Pancreas (tissue), 10 donors: ENCODE results near the gene TRPM1. TPM values are rescaled to one million over a fixed set of nuclear protein-coding genes. Genes with fewer than 3 reads are reported as not detected.

Source experiments
- ATAC-seq, 4 donors: fragments of 200-7000 bp; cut with Tn5 transposase; one replicate each; pipeline versions ENCODE4 v1.8.0 to v1.9.1; 2020; ENCODE audit warnings: mild to moderate bottlenecking in 4 of 4, moderate library complexity in 4 of 4
- DNase-seq, 6 donors: peaks; one replicate each; pipeline ENCODE4 v3.0.0-alpha.2; 2020
- FAIRE-seq: peaks from 2 replicates; lab custom pipeline; 2012; peaks lifted over from hg19 to GRCh38; lab: Jason Lieb, UNC
- H3K27ac ChIP-seq, 4 donors: fragments of 200-600 bp; sonication (generic); 1 replicate in 3 of 4; 2 replicates in 1 of 4; pipeline versions ENCODE4 v1.5.0 to v1.8.0; 2020
- H3K27me3 ChIP-seq, 4 donors: fragments of 200-600 bp; one replicate each; pipeline ENCODE4 v1.8.0; 2021
- H3K36me3 ChIP-seq, 3 donors: fragments of 200-600 bp; sonication (generic) in 1 of 3; one replicate each; pipeline versions ENCODE4 v1.5.0 to v1.8.0; 2020 to 2021
- H3K4me1 ChIP-seq, 3 donors: fragments of 200-600 bp; one replicate each; pipeline ENCODE4 v1.8.0; 2021
- H3K4me3 ChIP-seq, 4 donors: fragments of 200-600 bp; sonication (generic) in 2 of 4; one replicate each; pipeline versions ENCODE4 v1.5.0 to v1.8.0; 2020 to 2021
- H3K9me3 ChIP-seq, 4 donors: fragments of 200-600 bp; one replicate each; pipeline ENCODE4 v1.8.0; 2021
- CTCF ChIP-seq, 4 donors: fragments of 200-600 bp; sonication (generic) in 3 of 4; IDR thresholded peaks; one replicate each; pipeline versions ENCODE4 v1.5.0 to v1.8.0; 2021; ENCODE audit warnings: antibody characterized with exemption in 4 of 4
- WGBS, 2 donors: extraction: QIAGEN DNeasy Blood & Tissue Kit; methylation state at CpG; one replicate each; pipeline ENCODE4 v1.1.7; 2013; 5-methylcytosine and 5-hydroxymethylcytosine counted together
- intact Hi-C, 3 donors: fragments of 100-400 bp; cut with DNase I; formaldehyde crosslinking; loops; one replicate each; pipeline versions ENCODE4 v1.11.1 to v1.14.2; 2022
- polyA plus RNA-seq, 2 donors: library from polyadenylated mRNA; stranded (reverse); fragments of 200-250 nt; gene quantifications; one replicate each; pipeline ENCODE4 v1.2.3, GENCODE V29; 2013
- total RNA-seq, 6 donors: library from RNA; stranded (reverse); fragmentation: NEBNext Ultra II Directional in 4 of 6; extraction: Animal tissue kit (Norgen Biotek cat#: 25700) in 4 of 6; gene quantifications; one replicate each; pipeline versions ENCODE4 v1.2.1 to v1.2.4, GENCODE V29; 2021 to 2023
- donor health status: healthy with polysubstance abuse.
- donor health status: DM: no; HTN: no; CAD: no; lungs with moderate emphysema.
- donor health status: DM: no; HTN: no; CAD: no.
- donor health status: control.
- donor health status: control.
- donor health status: Bipolar disorder and iron deficiency.
- donor health status: DM: yes; HTN: yes; CAD: no.
- donor health status: DM: no; HTN: no; CAD: no.
- donor health status: DM: no; HTN: no; CAD: no.
- donor health status: DM: yes; HTN: yes; CAD: no.

The TRPM1 gene
- total RNA-seq (under 1 TPM in 1 of 6 donors, not detected in 5; 0.04 TPM), polyA plus RNA-seq (not detected)

- intact Hi-C loops = no loop called here
- Histone ChIP-seq H3K4me3 (no peak within 1 kb of the TSS), H3K4me1 (peaks cover 0 to 14% (median 4%) of the 10 kb centered on the region in 3 donors), H3K36me3 (no peaks in the 10 kb centered on the region), H3K27ac (no peak within 1 kb of the TSS), H3K9me3 (no peaks in the 10 kb centered on the region), H3K27me3 (no peaks in the 10 kb centered on the region)
- no peak for TF ChIP-seq CTCF (IDR thresholded peaks at IDR 0.05)
- FAIRE-seq = no peak
- no peak for DNase-seq
- ATAC-seq = no peak
- 84 to 85% methylated on average over 5 of the region's 5 CpGs for WGBS, 2 donors
Observed at GRCh38 chr15:31101262-31102038, at the start of gene TRPM1. TRPM1 (minus strand) TSS chr15:31101725; CDS start chr15:31081355, 20,370 bp downstream.

GRCh38 chr15:31150732-31151231 lies 49.3 kb upstream of the TRPM1 start:
- no peak for FAIRE-seq
- Histone ChIP-seq H3K36me3 (no peaks in the 10 kb centered on the region), H3K27me3 (no peaks in the 10 kb centered on the region), H3K4me1 (no peaks in the 10 kb centered on the region), H3K4me3 (no peak overlapping the region), H3K9me3 (no peaks in the 10 kb centered on the region), H3K27ac (no peak overlapping the region)
- intact Hi-C loops = no loop called here
- 88 to 93% methylated on average over 9 of the region's 9 CpGs for WGBS, 2 donors
- ATAC-seq = no peak
- DNase-seq = no peak
- no peak for TF ChIP-seq CTCF (IDR thresholded peaks at IDR 0.05)

- FAIRE-seq = no peak
- TF ChIP-seq CTCF (IDR thresholded peaks at IDR 0.05) = no peak
Observed at GRCh38 chr15:31149987-31150386, 48.5 kb upstream of the TRPM1 start.

GRCh38 chr15:31149088-31149505 lies 47.6 kb upstream of the TRPM1 start:
- Histone ChIP-seq H3K27ac (no peak overlapping the region), H3K36me3 (no peaks in the 10 kb centered on the region), H3K9me3 (no peaks in the 10 kb centered on the region), H3K4me1 (no peaks in the 10 kb centered on the region), H3K27me3 (no peaks in the 10 kb centered on the region), H3K4me3 (no peak overlapping the region)
- intact Hi-C loops = no loop called here
- ATAC-seq (no peak), DNase-seq (peak in 1 of 6 donors; percentile 8), FAIRE-seq (no peak)
- no peak for TF ChIP-seq CTCF (IDR thresholded peaks at IDR 0.05)
- WGBS, 2 donors = 68 to 69% methylated on average over 6 of the region's 6 CpGs

More at GRCh38 chr15:31149987-31150386, 48.5 kb upstream of the TRPM1 start:
- ATAC-seq (no peak), DNase-seq (peak in 1 of 6 donors; percentile 6)
- no peak overlapping the region for H3K27ac ChIP-seq
- H3K4me1 ChIP-seq = no peaks in the 10 kb centered on the region
- WGBS, 2 donors = 90 to 98% methylated on average over 4 of the region's 4 CpGs
- no peaks in the 10 kb centered on the region for H3K36me3 ChIP-seq
- H3K4me3 ChIP-seq = no peak overlapping the region
- H3K9me3 ChIP-seq = no peaks in the 10 kb centered on the region
- intact Hi-C loops = no loop called here
- no peaks in the 10 kb centered on the region for H3K27me3 ChIP-seq
